Trophoblast cell (in vitro differentiated cells and primary cell): Measurements from ENCODE around the gene CSTF2T.

Source experiments
- DNase-seq, 2 donors: peaks; one replicate each; pipeline ENCODE4 v3.0.0-alpha.2; 2016
- H2AFZ ChIP-seq: 2 replicates; pipeline ENCODE4 v1.6.1; 2013; ENCODE audit warnings: low read length, moderate library complexity, mild to moderate bottlenecking; ENCODE audit not compliant: insufficient read depth, poor library complexity
- H2AK5ac ChIP-seq: 2 replicates; pipeline ENCODE4 v1.6.1; 2013; ENCODE audit warnings: mild to moderate bottlenecking, low read length
- H2BK120ac ChIP-seq: 2 replicates; pipeline ENCODE4 v1.6.1; 2013; ENCODE audit warnings: low read length, mild to moderate bottlenecking, moderate library complexity; ENCODE audit not compliant: insufficient read depth, poor library complexity
- H2BK12ac ChIP-seq: 2 replicates; pipeline ENCODE4 v1.6.1; 2013; ENCODE audit warnings: mild to moderate bottlenecking, low read length, moderate library complexity
- H2BK5ac ChIP-seq: 2 replicates; pipeline ENCODE4 v1.6.1; 2013; ENCODE audit warnings: low read length, low read depth, moderate library complexity, mild to moderate bottlenecking; ENCODE audit not compliant: poor library complexity
- H3K14ac ChIP-seq: 2 replicates; pipeline ENCODE4 v1.6.1; 2013; ENCODE audit warnings: mild to moderate bottlenecking, low read length
- H3K18ac ChIP-seq: 2 replicates; pipeline ENCODE4 v1.6.1; 2013; ENCODE audit warnings: mild to moderate bottlenecking, low read length
- H3K23ac ChIP-seq: 2 replicates; pipeline ENCODE4 v1.6.1; 2013; ENCODE audit warnings: low read length
- H3K27ac ChIP-seq: 2 replicates; pipeline ENCODE4 v1.5.1; 2013; ENCODE audit warnings: low read depth, mild to moderate bottlenecking, inconsistent platforms, low read length, moderate library complexity
- H3K27me3 ChIP-seq: 2 replicates; pipeline ENCODE4 v1.6.1; 2013; ENCODE audit warnings: inconsistent platforms, mild to moderate bottlenecking, low read length, moderate library complexity; ENCODE audit not compliant: insufficient read depth
- H3K36me3 ChIP-seq, 2 experiments: 1 replicate in 1 of 2; 2 replicates in 1 of 2; pipeline ENCODE4 v1.6.1; 2013; ENCODE audit warnings: low read length in 2 of 2, mild to moderate bottlenecking in 2 of 2, moderate library complexity in 1 of 2; ENCODE audit not compliant: insufficient read depth in 2 of 2, control insufficient read depth in 1 of 2
- H3K4ac ChIP-seq: 2 replicates; pipeline ENCODE4 v1.6.1; 2013; ENCODE audit warnings: low read depth, mild to moderate bottlenecking, low read length, moderate library complexity
- H3K4me1 ChIP-seq, 2 experiments: 1 replicate in 1 of 2; 2 replicates in 1 of 2; pipeline ENCODE4 v1.6.1; 2013; ENCODE audit warnings: low read length in 2 of 2, mild to moderate bottlenecking in 2 of 2, moderate library complexity in 1 of 2; ENCODE audit not compliant: insufficient read depth in 2 of 2, control insufficient read depth in 1 of 2
- H3K4me2 ChIP-seq: 2 replicates; pipeline ENCODE4 v1.6.1; 2013; ENCODE audit warnings: inconsistent platforms, mild to moderate bottlenecking, low read length, moderate library complexity
- H3K4me3 ChIP-seq: 2 replicates; pipeline ENCODE4 v1.5.1; 2013; ENCODE audit warnings: mild to moderate bottlenecking, low read depth, low read length, inconsistent platforms
- H3K79me1 ChIP-seq: one replicate; pipeline ENCODE4 v1.6.1; 2013; ENCODE audit warnings: low read length
- H3K79me2 ChIP-seq: 2 replicates; pipeline ENCODE4 v1.6.1; 2013; ENCODE audit warnings: low read length, mild to moderate bottlenecking; ENCODE audit not compliant: control insufficient read depth, insufficient read depth, poor library complexity
- H3K9ac ChIP-seq: 2 replicates; pipeline ENCODE4 v1.6.1; 2013; ENCODE audit warnings: mild to moderate bottlenecking, low read length
- H3K9me3 ChIP-seq: 2 replicates; pipeline ENCODE4 v1.6.1; 2013; ENCODE audit warnings: low read depth, mild to moderate bottlenecking, control low read depth, inconsistent platforms, low read length; ENCODE audit not compliant: insufficient read depth
- H4K12ac ChIP-seq: 2 replicates; pipeline ENCODE4 v1.6.1; 2013; ENCODE audit warnings: low read depth, mild to moderate bottlenecking, low read length, moderate library complexity
- H4K8ac ChIP-seq: 2 replicates; pipeline ENCODE4 v1.6.1; 2013; ENCODE audit warnings: low read depth, mild to moderate bottlenecking, low read length, moderate library complexity
- H4K91ac ChIP-seq: one replicate; pipeline ENCODE4 v1.6.1; 2013; ENCODE audit warnings: low read depth, mild to moderate bottlenecking, low read length, moderate library complexity
- whole genome bisulfite sequencing: extraction: QIAGEN DNeasy Blood & Tissue Kit; methylation state at CpG from one replicate; pipeline ENCODE4 v1.1.7; 2013; ENCODE audit warnings: missing lambda C conversion rate; ENCODE audit not compliant: insufficient read length, insufficient coverage; ENCODE audit errors: extremely low coverage; 5-methylcytosine and 5-hydroxymethylcytosine counted together

Gene CSTF2T

DNA sequence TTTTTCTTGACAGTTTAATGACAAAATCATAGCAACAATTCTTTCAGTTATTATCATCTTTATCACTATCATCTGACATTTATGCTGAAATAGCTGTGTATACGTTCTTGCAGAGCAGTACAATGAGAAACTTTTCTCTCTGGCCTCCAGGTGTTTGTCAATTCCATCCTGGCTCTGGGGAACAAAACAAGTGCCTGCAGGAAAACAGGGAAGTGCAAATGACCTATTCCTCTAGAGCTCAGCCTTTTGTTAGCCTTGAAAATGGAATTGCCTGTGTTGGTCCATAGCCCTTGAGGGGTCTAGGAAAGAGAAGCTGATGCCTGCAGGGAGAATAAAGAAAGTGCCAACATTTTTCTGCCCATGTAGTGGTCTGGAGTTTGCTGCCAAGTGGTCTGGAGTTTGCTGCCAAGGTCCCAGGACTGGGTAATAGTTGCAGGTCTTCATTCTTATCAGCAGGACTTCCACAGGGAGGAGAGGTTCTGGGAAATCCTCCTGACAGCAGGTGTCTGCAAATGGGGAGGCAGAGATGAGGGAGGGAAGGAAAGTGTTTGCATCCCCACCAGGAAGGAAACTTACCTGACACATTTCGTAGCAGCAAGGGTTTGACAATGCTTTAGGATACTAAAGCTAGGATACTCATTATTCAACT is 10.1 kb upstream of the CSTF2T start:
- Histone ChIP-seq H3K9me3 (no peaks in the 10 kb centered on the region), H2AK5ac (no peak overlapping the region), H2AFZ (no peak overlapping the region), H3K79me1 (no peaks in the 10 kb centered on the region), H3K36me3 (no peaks in the 10 kb centered on the region), H4K8ac (no peak overlapping the region), H3K18ac (no peak overlapping the region), H3K4ac (no peak overlapping the region), H4K12ac (no peak overlapping the region), H2BK12ac (no peak overlapping the region), H3K4me1 (peaks cover 0 to 2% of the 10 kb centered on the region in 2 experiments), H3K27ac (no peak overlapping the region), H3K4me2 (no peak overlapping the region), H3K14ac (no peak overlapping the region), H3K27me3 (no peaks in the 10 kb centered on the region), H3K23ac (no peak overlapping the region), H3K79me2 (no peaks in the 10 kb centered on the region), H3K9ac (no peak overlapping the region), H2BK5ac (no peak overlapping the region), H3K4me3 (no peak overlapping the region), H4K91ac (no peak overlapping the region), H2BK120ac (no peak overlapping the region)
- peak in 1 of 2 donors; percentile 32 for DNase-seq
- WGBS: no CpG with 5 or more reads among the region's 2 CpGs

DNA sequence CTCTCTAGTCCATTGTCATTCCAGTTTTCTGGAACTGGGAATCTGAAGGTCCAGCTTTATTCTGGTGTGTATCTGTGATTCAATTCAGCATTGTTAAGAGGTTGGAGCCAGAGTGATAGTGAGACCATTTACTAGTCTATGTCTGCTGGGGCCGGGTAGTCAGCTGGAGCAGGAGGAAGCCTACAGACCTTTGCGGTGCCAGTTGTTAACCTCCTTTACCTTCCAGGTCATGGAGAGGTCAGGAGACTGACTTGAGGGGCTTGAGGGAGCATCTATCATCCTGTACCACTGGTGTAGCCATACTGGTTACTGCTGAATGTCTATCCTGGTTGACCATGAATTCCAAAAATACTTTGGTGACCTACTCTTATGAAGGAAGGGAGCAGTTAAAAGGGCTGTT is 9.2 kb upstream of the CSTF2T start:
- Histone ChIP-seq H3K27me3 (no peaks in the 10 kb centered on the region), H3K9me3 (no peaks in the 10 kb centered on the region), H3K36me3 (no peaks in the 10 kb centered on the region), H3K27ac (no peak overlapping the region), H3K79me1 (no peaks in the 10 kb centered on the region), H4K12ac (no peak overlapping the region), H2AK5ac (no peak overlapping the region), H2BK5ac (no peak overlapping the region), H3K23ac (no peak overlapping the region), H2AFZ (no peak overlapping the region), H3K4ac (no peak overlapping the region), H3K4me2 (no peak overlapping the region), H4K8ac (no peak overlapping the region), H3K9ac (no peak overlapping the region), H2BK120ac (no peak overlapping the region), H3K4me3 (no peak overlapping the region), H3K18ac (no peak overlapping the region), H3K14ac (no peak overlapping the region), H3K4me1 (peaks cover 0 to 2% of the 10 kb centered on the region in 2 experiments), H3K79me2 (no peaks in the 10 kb centered on the region), H2BK12ac (no peak overlapping the region), H4K91ac (no peak overlapping the region)
- WGBS: no CpG with 5 or more reads among the region's 2 CpGs
- DNase-seq: no peak

DNA sequence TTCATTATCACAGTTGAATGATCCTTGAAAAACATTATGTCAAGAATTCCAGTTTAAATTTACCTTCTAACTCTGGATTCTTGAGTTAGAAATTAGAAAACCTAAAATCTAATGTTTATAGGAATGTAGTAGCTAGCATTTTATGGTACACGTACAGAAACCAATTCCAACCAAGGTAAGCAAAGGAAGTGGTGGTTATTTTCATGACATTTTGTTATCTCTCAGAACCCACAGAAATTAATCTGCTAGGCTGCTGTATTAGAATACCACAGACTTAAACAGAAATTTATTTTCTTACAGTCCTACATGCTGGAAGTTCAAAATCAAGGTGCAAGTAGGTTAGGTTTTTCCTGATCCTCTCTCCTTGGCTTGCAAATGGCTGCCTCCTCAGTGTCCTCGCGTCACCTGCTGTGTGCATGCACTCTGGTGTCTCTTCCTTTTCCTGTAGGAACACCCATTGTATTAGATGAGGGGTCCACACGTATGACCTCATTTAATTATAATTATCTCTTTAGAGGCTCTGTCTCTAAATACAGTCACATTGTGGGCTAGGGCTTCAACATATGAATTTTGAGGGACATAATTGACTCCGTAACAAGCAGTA is 8.5 kb upstream of the CSTF2T start:
- Histone ChIP-seq H2AK5ac (no peak overlapping the region), H4K91ac (no peak overlapping the region), H4K8ac (no peak overlapping the region), H3K9me3 (no peaks in the 10 kb centered on the region), H3K4me1 (peaks cover 0 to 2% of the 10 kb centered on the region in 2 experiments), H2BK5ac (no peak overlapping the region), H3K4me3 (no peak overlapping the region), H2BK12ac (no peak overlapping the region), H3K23ac (no peak overlapping the region), H3K79me2 (no peaks in the 10 kb centered on the region), H3K9ac (no peak overlapping the region), H3K27me3 (no peaks in the 10 kb centered on the region), H2BK120ac (no peak overlapping the region), H3K18ac (no peak overlapping the region), H4K12ac (no peak overlapping the region), H3K4me2 (no peak overlapping the region), H3K36me3 (no peaks in the 10 kb centered on the region), H3K14ac (no peak overlapping the region), H3K27ac (no peak overlapping the region), H3K4ac (no peak overlapping the region), H2AFZ (no peak overlapping the region), H3K79me1 (no peaks in the 10 kb centered on the region)
- no peak for DNase-seq
- WGBS: no CpG with 5 or more reads among the region's 5 CpGs

DNA sequence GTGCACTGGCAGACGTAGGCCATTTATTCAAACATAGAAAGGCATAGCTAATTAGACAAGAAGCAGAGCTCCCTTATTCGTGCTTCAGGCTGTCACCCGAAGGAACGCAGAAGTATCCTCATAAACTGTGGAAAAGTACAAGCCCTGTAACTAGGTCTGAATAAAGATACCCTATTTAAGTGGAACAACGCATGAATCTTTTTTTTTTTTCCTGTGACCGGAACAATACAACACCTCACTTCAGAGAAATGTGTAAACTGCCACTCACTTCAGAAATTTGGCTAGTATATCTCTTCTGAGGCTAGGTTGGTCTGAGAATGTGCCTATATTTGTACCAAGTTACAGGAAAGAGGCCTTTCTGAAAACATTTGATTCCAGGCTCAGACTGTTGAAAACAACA is 8.0 kb upstream of the CSTF2T start:
- no CpG with 5 or more reads among the region's 6 CpGs for WGBS
- Histone ChIP-seq H2BK5ac (no peak overlapping the region), H2AK5ac (no peak overlapping the region), H2BK120ac (no peak overlapping the region), H3K79me1 (no peaks in the 10 kb centered on the region), H3K4ac (no peak overlapping the region), H3K27ac (no peak overlapping the region), H2BK12ac (no peak overlapping the region), H4K91ac (no peak overlapping the region), H4K8ac (no peak overlapping the region), H3K9ac (no peak overlapping the region), H3K27me3 (no peaks in the 10 kb centered on the region), H3K9me3 (no peaks in the 10 kb centered on the region), H3K18ac (no peak overlapping the region), H3K36me3 (no peaks in the 10 kb centered on the region), H3K4me3 (no peak overlapping the region), H3K4me2 (no peak overlapping the region), H4K12ac (no peak overlapping the region), H2AFZ (no peak overlapping the region), H3K4me1 (peaks cover 0 to 2% of the 10 kb centered on the region in 2 experiments), H3K14ac (no peak overlapping the region), H3K23ac (no peak overlapping the region), H3K79me2 (no peaks in the 10 kb centered on the region)
- no peak for DNase-seq
